ENCODE measurements around the gene GRK4. TPM values are rescaled to one million over a fixed set of nuclear protein-coding genes. Genes with fewer than 3 reads are reported as not detected.

GRK4 gene
- total RNA-seq, 5 donors from 2014 or later (not counting 1 experiment from before 2014, with no cell fraction given): 1.8 to 4.8 (median 2.5) TPM

DNA sequence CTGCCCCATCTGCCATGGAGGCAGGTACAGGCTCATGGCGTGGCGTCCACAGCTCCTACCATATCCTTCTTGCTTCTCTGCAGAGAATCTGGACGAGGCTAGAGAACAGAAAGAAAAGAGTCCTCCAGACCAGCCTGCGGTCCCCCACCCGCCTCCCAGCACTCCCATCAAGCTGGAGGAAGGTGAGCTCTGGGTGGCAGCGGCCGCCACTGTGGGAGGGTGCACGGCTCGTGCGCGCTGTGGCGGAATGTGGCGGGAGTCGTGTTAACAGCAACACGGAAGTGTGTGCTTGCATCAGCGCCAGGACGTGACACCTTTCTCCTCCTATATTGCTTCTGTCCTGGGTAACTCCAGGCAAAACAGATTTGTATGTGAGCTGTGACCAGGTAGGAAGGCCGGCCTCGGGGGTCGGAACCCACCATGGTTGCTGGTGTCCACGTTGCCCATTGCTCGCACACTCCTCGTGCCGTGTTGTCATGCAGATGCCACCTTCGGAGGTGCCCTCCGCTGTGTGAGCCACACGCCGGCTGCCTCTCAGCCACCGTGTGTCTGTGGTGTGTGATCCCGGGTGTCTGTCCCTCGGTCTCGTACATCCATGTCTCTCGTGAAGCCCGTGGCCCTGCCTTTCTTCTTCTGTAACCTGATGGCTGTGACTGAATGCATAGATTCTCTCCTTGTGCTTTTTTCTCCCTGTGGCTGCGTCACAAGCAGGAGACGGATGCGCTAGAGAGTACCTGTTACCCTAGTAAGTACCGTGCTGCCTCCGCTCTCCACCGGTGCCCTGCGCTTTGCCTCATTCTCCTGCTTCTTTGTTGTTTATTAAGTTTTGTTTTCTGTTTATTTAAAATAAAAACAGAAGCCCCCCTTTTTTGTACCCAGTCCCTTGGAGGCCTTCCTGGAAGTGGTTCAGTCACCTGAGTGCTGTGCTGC, 37.2 kb upstream of the GRK4 start:
- Histone ChIP-seq H3K27ac (ENCODE audit: low read length) (no peak overlapping the region), H3K4me1 (ENCODE audit: control insufficient read depth in 1 of 2, extremely low read depth in 1 of 2, insufficient read depth in 2 of 2, low read length in 2 of 2) (peaks cover 7 to 32% of the 10 kb centered on the region in 2 experiments), H3K9me3 (no peaks in the 10 kb centered on the region), H3K27me3 (replicated peaks in 1 of 2; ENCODE audit: control insufficient read depth in 2 of 2, extremely low read depth in 1 of 2, insufficient read depth in 2 of 2, low read length in 1 of 2) (no peaks in the 10 kb centered on the region), H3K36me3 (ENCODE audit: control insufficient read depth in 2 of 2, extremely low read depth in 1 of 2, insufficient read depth in 1 of 2, low read length in 1 of 2) (peaks cover 20 to 74% of the 10 kb centered on the region in 2 donors), H3K4me3 (ENCODE audit: control insufficient read depth in 1 of 2, extremely low read depth in 1 of 2, low read length in 1 of 2) (no peak overlapping the region)
- Mint-ChIP-seq H3K27ac (peak overlapping the region in 1 of 2 donors; percentile 34), H3K27me3 (no peaks in the 10 kb centered on the region), H3K9me3 (no peaks in the 10 kb centered on the region), H3K4me3 (no peak overlapping the region), H3K36me3 (peaks cover 43% of the 10 kb centered on the region), H3K4me1 (peaks cover 26 to 34% (median 27%) of the 10 kb centered on the region in 3 donors)
- ATAC-seq (replicated peaks in 1 of 4) (no peak), DNase-seq (no peak)
- CTCF ChIA-PET: interaction anchor here (0.5 to 0.9 kb wide), 2 partner anchors 18 to 404 kb away, joined by 3 to 4 read pairs; no protein-coding TSS in a partner anchor
- 93% methylated on average over 23 of the region's 41 CpGs for WGBS (ENCODE audit: insufficient coverage)
- POLR2A ChIA-PET: no interaction called here

DNA sequence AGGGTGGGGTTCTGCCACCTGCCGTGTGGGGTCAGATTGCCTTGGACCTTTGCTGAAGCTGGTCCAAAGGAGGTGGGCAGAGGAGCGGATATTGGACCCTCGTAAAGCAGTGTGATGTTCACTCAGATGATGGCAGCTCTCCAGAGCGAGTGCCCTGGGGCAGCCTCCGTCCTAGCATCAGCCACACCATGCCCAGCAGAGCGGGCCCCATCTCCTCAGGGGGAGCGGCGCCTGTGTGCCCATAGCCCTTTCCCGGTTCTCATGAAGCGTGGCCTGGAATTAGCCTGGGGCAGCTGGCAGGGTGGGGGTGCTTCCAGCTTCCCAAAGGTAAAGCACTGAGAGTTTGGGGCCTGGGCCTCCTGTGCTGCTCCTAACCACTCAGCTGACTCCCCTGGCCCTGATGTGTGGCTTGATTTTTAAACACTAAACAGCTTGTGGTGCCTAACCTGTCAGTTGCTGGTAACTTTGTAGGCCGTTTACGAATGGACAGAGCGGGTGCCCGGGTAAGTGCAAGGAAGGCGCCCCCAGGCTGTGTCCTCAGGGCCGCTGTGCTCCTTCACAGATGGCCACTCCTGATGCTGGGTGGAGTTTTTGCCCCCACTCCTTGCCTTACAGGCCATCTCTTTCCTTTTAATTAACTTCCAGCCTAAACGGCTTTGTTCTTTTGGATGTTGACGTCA, 36.2 kb upstream of the GRK4 start:
- H3K36me3 Mint-ChIP-seq: peaks cover 37% of the 10 kb centered on the region
- ChIA-PET CTCF (interaction anchor here (0.5 to 0.9 kb wide), 2 partner anchors 17 to 405 kb away, joined by 3 to 4 read pairs; no protein-coding TSS in a partner anchor), POLR2A (no interaction called here)
- H3K27ac Mint-ChIP-seq: peak overlapping the region in 1 of 2 donors; percentile 28
- DNase-seq: no peak
- Histone ChIP-seq H3K27me3 (replicated peaks in 1 of 2; ENCODE audit: control insufficient read depth in 2 of 2, extremely low read depth in 1 of 2, insufficient read depth in 2 of 2, low read length in 1 of 2) (no peaks in the 10 kb centered on the region), H3K4me1 (ENCODE audit: control insufficient read depth in 1 of 2, extremely low read depth in 1 of 2, insufficient read depth in 2 of 2, low read length in 2 of 2) (peaks cover 10 to 39% of the 10 kb centered on the region in 2 experiments), H3K27ac (ENCODE audit: low read length) (no peak overlapping the region), H3K4me3 (ENCODE audit: control insufficient read depth in 1 of 2, extremely low read depth in 1 of 2, low read length in 1 of 2) (no peak overlapping the region), H3K9me3 (no peaks in the 10 kb centered on the region), H3K36me3 (ENCODE audit: control insufficient read depth in 2 of 2, extremely low read depth in 1 of 2, insufficient read depth in 1 of 2, low read length in 1 of 2) (peaks cover 23 to 78% of the 10 kb centered on the region in 2 donors)
- no peaks in the 10 kb centered on the region for H3K9me3 Mint-ChIP-seq
- no peak for ATAC-seq (replicated peaks in 1 of 4)
- H3K27me3 Mint-ChIP-seq: no peaks in the 10 kb centered on the region
- no peak overlapping the region for H3K4me3 Mint-ChIP-seq
- H3K4me1 Mint-ChIP-seq: peaks cover 25 to 33% (median 25%) of the 10 kb centered on the region in 3 donors
- WGBS (ENCODE audit: insufficient coverage): 96% methylated on average over 13 of the region's 18 CpGs

DNA sequence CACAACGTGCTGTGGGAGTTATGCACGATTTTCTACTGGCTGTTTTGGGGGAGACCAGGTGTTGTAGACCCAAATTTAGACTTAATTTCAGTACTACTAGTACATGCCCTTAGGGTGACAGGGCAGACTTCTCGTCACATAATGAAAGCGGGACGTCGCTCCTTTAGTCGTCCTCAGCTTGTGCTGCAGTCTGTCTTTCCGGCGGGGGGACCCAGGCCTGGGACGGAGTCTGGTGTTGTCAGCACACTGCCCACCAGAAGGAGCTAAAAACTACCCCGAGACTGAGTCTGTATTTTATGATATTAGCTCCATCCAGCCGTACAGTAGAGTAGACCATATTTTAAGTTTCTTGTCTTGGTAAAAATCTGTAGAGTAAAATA, 35.7 kb upstream of the GRK4 start:
- Histone ChIP-seq H3K27me3 (replicated peaks in 1 of 2; ENCODE audit: control insufficient read depth in 2 of 2, extremely low read depth in 1 of 2, insufficient read depth in 2 of 2, low read length in 1 of 2) (no peaks in the 10 kb centered on the region), H3K9me3 (no peaks in the 10 kb centered on the region), H3K4me3 (ENCODE audit: control insufficient read depth in 1 of 2, extremely low read depth in 1 of 2, low read length in 1 of 2) (no peak overlapping the region), H3K36me3 (ENCODE audit: control insufficient read depth in 2 of 2, extremely low read depth in 1 of 2, insufficient read depth in 1 of 2, low read length in 1 of 2) (peaks cover 23 to 76% of the 10 kb centered on the region in 2 donors), H3K4me1 (ENCODE audit: control insufficient read depth in 1 of 2, extremely low read depth in 1 of 2, insufficient read depth in 2 of 2, low read length in 2 of 2) (peaks cover 14 to 39% of the 10 kb centered on the region in 2 experiments), H3K27ac (ENCODE audit: low read length) (no peak overlapping the region)
- DNase-seq (no peak), ATAC-seq (replicated peaks in 1 of 4) (no peak)
- no peak overlapping the region for H3K4me3 Mint-ChIP-seq
- 98% methylated on average over 8 of the region's 12 CpGs for WGBS (ENCODE audit: insufficient coverage)
- H3K9me3 Mint-ChIP-seq: no peaks in the 10 kb centered on the region
- H3K36me3 Mint-ChIP-seq: peaks cover 37% of the 10 kb centered on the region
- peaks cover 21 to 32% (median 26%) of the 10 kb centered on the region in 3 donors for H3K4me1 Mint-ChIP-seq
- no peaks in the 10 kb centered on the region for H3K27me3 Mint-ChIP-seq
- POLR2A ChIA-PET: no interaction called here
- CTCF ChIA-PET: no interaction called here
- H3K27ac Mint-ChIP-seq: peak overlapping the region in 1 of 2 donors; percentile 40

DNA sequence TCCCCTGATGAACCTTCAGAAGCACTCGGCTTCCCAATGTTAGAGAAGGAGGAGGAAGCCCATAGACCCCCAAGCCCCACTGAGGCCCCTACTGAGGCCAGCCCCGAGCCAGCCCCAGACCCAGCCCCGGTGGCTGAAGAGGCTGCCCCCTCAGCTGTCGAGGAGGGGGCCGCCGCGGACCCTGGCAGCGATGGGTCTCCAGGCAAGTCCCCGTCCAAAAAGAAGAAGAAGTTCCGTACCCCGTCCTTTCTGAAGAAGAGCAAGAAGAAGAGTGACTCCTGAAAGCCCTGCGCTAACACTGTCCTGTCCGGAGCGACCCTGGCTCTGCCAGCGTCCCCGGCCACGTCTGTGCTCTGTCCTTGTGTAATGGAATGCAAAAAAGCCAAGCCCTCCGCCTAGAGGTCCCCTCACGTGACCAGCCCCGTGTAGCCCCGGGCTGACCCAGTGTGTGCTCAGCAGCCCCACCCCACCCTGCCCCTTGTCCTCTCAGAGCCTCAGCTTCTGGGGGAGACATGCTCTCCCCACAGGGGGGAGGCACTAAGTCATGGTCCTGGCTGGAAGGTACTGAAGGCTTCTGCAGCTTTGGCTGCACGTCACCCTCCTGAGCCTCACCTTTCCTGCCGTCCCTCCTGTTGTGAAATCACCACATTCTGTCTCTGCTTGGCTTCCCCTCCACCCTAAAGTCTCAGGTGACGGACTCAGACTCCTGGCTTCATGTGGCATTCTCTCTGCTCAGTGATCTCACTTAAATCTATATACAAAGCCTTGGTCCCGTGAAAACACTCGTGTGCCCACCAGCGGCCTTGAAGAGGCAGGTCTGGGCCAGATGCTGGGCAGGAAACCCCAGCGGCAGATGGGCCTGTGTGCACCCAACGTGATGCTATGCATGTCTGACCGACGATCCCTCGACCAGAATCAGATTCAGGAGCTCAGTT, 34.9 kb upstream of the GRK4 start:
- peaks cover 20 to 31% (median 26%) of the 10 kb centered on the region in 3 donors for H3K4me1 Mint-ChIP-seq
- Histone ChIP-seq H3K9me3 (no peaks in the 10 kb centered on the region), H3K27ac (ENCODE audit: low read length) (no peak overlapping the region), H3K4me3 (ENCODE audit: control insufficient read depth in 1 of 2, extremely low read depth in 1 of 2, low read length in 1 of 2) (no peak overlapping the region), H3K27me3 (replicated peaks in 1 of 2; ENCODE audit: control insufficient read depth in 2 of 2, extremely low read depth in 1 of 2, insufficient read depth in 2 of 2, low read length in 1 of 2) (no peaks in the 10 kb centered on the region), H3K36me3 (ENCODE audit: control insufficient read depth in 2 of 2, extremely low read depth in 1 of 2, insufficient read depth in 1 of 2, low read length in 1 of 2) (peaks cover 23 to 76% of the 10 kb centered on the region in 2 donors), H3K4me1 (ENCODE audit: control insufficient read depth in 1 of 2, extremely low read depth in 1 of 2, insufficient read depth in 2 of 2, low read length in 2 of 2) (peaks cover 18 to 39% of the 10 kb centered on the region in 2 experiments)
- ChIA-PET CTCF (interaction anchor here in 1 of 2 donors (0.6 kb wide), 1 partner anchor 66 kb away, joined by 7 read pairs; no protein-coding TSS in a partner anchor), POLR2A (no interaction called here)
- H3K4me3 Mint-ChIP-seq: no peak overlapping the region
- ATAC-seq (replicated peaks in 1 of 4) (no peak), DNase-seq (no peak)
- no peaks in the 10 kb centered on the region for H3K9me3 Mint-ChIP-seq
- 92% methylated on average over 28 of the region's 32 CpGs for WGBS (ENCODE audit: insufficient coverage)
- peaks cover 33% of the 10 kb centered on the region for H3K36me3 Mint-ChIP-seq
- peak overlapping the region; percentile 40 to 52 for H3K27ac Mint-ChIP-seq
- H3K27me3 Mint-ChIP-seq: no peaks in the 10 kb centered on the region

DNA sequence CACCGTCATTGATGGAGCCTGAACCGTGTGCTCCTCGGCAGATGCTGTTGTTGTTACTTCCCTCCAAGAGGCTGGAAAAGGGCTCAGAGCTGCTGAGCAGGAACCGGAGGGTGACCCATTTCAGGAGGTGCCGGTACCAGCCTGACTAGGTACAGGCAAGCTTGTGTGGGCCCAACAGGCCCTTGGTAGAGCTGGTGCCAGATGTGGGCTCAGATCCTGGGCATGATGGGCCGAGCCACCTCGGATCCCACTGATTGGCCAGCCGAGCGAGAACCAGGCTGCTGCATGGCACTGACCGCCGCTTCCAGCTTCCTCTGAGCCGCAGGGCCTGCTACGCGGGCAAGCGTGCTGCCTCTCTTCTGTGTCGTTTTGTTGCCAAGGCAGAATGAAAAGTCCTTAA, 33.9 kb upstream of the GRK4 start:
- 93% methylated on average over 11 of the region's 16 CpGs for WGBS (ENCODE audit: insufficient coverage)
- Histone ChIP-seq H3K9me3 (no peaks in the 10 kb centered on the region), H3K4me3 (ENCODE audit: control insufficient read depth in 1 of 2, extremely low read depth in 1 of 2, low read length in 1 of 2) (no peak overlapping the region), H3K36me3 (ENCODE audit: control insufficient read depth in 2 of 2, extremely low read depth in 1 of 2, insufficient read depth in 1 of 2, low read length in 1 of 2) (peaks cover 23 to 69% of the 10 kb centered on the region in 2 donors), H3K27me3 (replicated peaks in 1 of 2; ENCODE audit: control insufficient read depth in 2 of 2, extremely low read depth in 1 of 2, insufficient read depth in 2 of 2, low read length in 1 of 2) (no peaks in the 10 kb centered on the region), H3K4me1 (ENCODE audit: control insufficient read depth in 1 of 2, extremely low read depth in 1 of 2, insufficient read depth in 2 of 2, low read length in 2 of 2) (peaks cover 19 to 36% of the 10 kb centered on the region in 2 experiments), H3K27ac (ENCODE audit: low read length) (no peak overlapping the region)
- H3K4me1 Mint-ChIP-seq: peaks cover 17 to 26% (median 22%) of the 10 kb centered on the region in 3 donors
- peak overlapping the region in 1 of 2 donors; percentile 48 for H3K27ac Mint-ChIP-seq
- H3K4me3 Mint-ChIP-seq: no peak overlapping the region
- POLR2A ChIA-PET: no interaction called here
- peaks cover 30% of the 10 kb centered on the region for H3K36me3 Mint-ChIP-seq
- no peak for ATAC-seq (replicated peaks in 1 of 4)
- no peaks in the 10 kb centered on the region for H3K9me3 Mint-ChIP-seq
- H3K27me3 Mint-ChIP-seq: no peaks in the 10 kb centered on the region
- DNase-seq: no peak
- CTCF ChIA-PET: interaction anchor here in 1 of 2 donors (0.6 kb wide), 1 partner anchor 67 kb away, joined by 7 read pairs; no protein-coding TSS in a partner anchor
